Measurements from ENCODE around the gene FARS2.

DNA sequence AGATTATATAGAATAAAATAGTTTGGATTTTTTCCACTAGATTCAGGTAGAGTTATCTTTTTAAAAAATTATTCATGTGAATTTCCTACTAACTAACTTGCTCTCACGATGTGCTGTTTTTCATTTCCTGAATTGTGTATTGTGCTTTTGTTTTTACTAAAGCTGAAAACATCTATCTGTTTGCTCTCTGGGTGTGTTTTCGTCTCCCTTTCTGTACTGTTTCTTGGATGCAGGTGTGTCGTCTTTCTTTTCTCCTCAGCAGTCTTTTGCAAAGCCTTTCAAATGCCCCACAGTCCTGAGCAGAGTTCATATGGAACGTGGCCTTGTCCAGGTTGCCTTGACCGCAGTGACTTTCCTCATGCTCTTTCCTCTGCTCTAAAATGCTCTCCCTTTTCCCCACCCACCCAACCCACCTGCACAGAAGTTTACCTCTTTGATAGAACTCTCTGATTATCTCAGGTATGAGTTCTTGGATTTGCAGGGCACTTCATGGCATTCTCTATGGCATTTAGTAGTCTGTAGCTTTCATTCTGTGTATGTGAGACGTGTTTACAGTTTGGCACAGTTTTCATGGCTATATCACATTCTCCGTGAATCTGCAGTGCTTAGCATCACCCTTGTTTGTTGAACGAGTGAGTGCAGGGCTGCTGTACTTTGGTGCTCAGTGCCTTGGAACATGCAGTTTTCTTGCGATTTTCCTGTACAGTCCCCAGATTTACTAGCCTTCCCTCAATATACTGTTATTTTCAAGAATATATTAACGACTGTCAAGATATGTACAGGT is 77.1 kb downstream of the FARS2 start:
- TF ChIP-seq POLR2A (IDR thresholded peaks at IDR 0.05; ENCODE audit: low read length): no peak
- TF ChIP-seq GATA1 (IDR thresholded peaks at IDR 0.05; ENCODE audit: low read depth, low read length): no peak
